HepG2 (cell line): Measurements from ENCODE around the gene RTP2. TPM values are rescaled to one million over a fixed set of nuclear protein-coding genes. Genes with fewer than 3 reads are reported as not detected.

Experiments used
- GRHL1 ChIP-seq: sonication (generic); formaldehyde crosslinking; conservative IDR thresholded peaks from 2 replicates; pipeline ENCODE4 v1.8.0; 2022; ENCODE audit warnings: missing genetic modification reagents
- IKZF1 ChIP-seq: fragments of 450-650 bp; IDR thresholded peaks from 2 replicates; pipeline ENCODE4 v1.7.1; 2016
- IRF2 ChIP-seq: IDR thresholded peaks from 2 replicates; pipeline ENCODE4 v1.6.1; 2018; ENCODE audit warnings: missing genetic modification reagents, missing compliant biosample characterization
- POGZ ChIP-seq: sonication (generic); formaldehyde crosslinking; IDR thresholded peaks from 2 replicates; pipeline ENCODE4 v1.4.0; 2020; ENCODE audit warnings: mild to moderate bottlenecking, missing genetic modification reagents
- POLR2AphosphoS2 ChIP-seq: IDR thresholded peaks from 2 replicates; pipeline ENCODE4 v1.6.1; 2011; ENCODE audit warnings: low read depth, low read length, improper control_type of control experiment
- SATB2 ChIP-seq: sonication (generic); formaldehyde crosslinking; IDR thresholded peaks from 2 replicates; pipeline ENCODE4 v1.5.0; 2020; ENCODE audit warnings: missing genetic modification reagents
- SCMH1 ChIP-seq: sonication (generic); formaldehyde crosslinking; IDR thresholded peaks from 2 replicates; pipeline ENCODE4 v1.9.0; 2021; ENCODE audit warnings: missing genetic modification reagents, mild to moderate bottlenecking, borderline replicate concordance
- TBX2 ChIP-seq: sonication (generic); formaldehyde crosslinking; IDR thresholded peaks from 2 replicates; pipeline ENCODE4 v1.5.0; 2020; ENCODE audit warnings: missing genetic modification reagents, mild to moderate bottlenecking, borderline replicate concordance
- ZBTB4 ChIP-seq: sonication (generic); formaldehyde crosslinking; IDR thresholded peaks from 2 replicates; pipeline ENCODE4 v1.4.0; 2020; ENCODE audit warnings: missing genetic modification reagents, mild to moderate bottlenecking, borderline replicate concordance
- ZBTB40 ChIP-seq, 2 experiments: fragments of 450-650 bp in 1 of 2; sonication (generic) in 1 of 2; formaldehyde crosslinking in 1 of 2; IDR thresholded peaks; 2 replicates each; pipeline versions ENCODE4 v1.6.1 to v1.8.0; 2016 to 2022; ENCODE audit warnings: antibody characterized with exemption in 1 of 2, mild to moderate bottlenecking in 1 of 2, missing genetic modification reagents in 1 of 2
- ZNF20 ChIP-seq: sonication (generic); formaldehyde crosslinking; IDR thresholded peaks from 2 replicates; pipeline ENCODE4 v1.4.0; 2020; ENCODE audit warnings: mild to moderate bottlenecking, moderate library complexity, missing genetic modification reagents
- ZNF362 ChIP-seq: sonication (generic); formaldehyde crosslinking; IDR thresholded peaks from 2 replicates; pipeline ENCODE4 v1.4.0; 2020; ENCODE audit warnings: missing genetic modification reagents, mild to moderate bottlenecking, borderline replicate concordance
- ZNF549 ChIP-seq: sonication (generic); formaldehyde crosslinking; IDR thresholded peaks from 2 replicates; pipeline ENCODE4 v1.5.0; 2020; ENCODE audit warnings: missing genetic modification reagents
- ZNF652 ChIP-seq: IDR thresholded peaks from 2 replicates; pipeline ENCODE4 v1.6.1; 2016; ENCODE audit warnings: low read depth, borderline replicate concordance
- polyA plus RNA-seq, 8 experiments: library from polyadenylated mRNA; depleted of rRNA in 3 of 8; stranded (reverse) in 7 of 8; unstranded in 1 of 8; fragments of >200 nt; fragmentation: Illumina TruSeq in 4 of 8; extraction: Trizol in 4 of 8; gene quantifications; 2 replicates each; pipeline versions ENCODE4 v1.2.1 to v1.2.3, GENCODE V29; 2011 to 2016; ENCODE audit warnings: low read depth in 4 of 8, missing spikeins in 1 of 8, mixed read lengths in 1 of 8; ENCODE audit not compliant: insufficient read depth in 1 of 8
- total RNA-seq, 5 experiments: library from RNA; depleted of rRNA; stranded (reverse); fragments of >200 nt; fragmentation: Illumina TruSeq; extraction: Trizol; gene quantifications; 2 replicates each; pipeline ENCODE4 v1.2.3, GENCODE V29; 2016; ENCODE audit warnings: low read depth in 1 of 5

RTP2 gene
- total and polyA plus RNA-seq, 2 of the 13 experiments (the other 11 are each of a cell fraction or from before 2014, with no cell fraction given) = not detected

DNA sequence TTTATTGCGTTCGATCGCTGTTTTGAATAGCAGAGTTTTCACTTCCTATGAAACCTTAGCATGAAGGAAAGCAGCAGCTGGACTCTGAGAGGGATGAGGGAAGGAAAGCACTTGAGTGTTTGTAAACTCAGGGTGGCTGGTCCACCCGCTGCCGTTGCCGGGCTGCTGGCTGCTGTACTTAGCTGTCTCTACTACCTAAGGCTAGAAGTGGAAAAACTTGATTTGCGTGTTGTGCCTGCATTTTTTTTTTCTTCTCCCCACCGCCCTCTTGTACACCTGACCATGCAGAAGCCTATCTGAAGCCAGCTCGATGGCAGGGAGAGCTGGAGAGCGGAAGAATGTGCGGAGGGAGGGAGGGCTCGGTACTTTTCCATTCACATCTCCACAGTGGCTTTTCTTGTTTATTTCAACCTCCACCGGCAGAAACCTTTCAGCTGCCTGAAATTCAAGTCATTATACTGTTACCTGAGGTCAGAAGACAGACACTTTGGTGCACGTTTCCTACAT lies 47.7 kb upstream of the RTP2 start (continued):
- TF ChIP-seq TBX2 (CRISPR knock-in tag) (no peak), POLR2AphosphoS2 (no peak), ZBTB4 (CRISPR knock-in tag) (peak; percentile 71; the same call in 1 of the 2 replicates), SATB2 (CRISPR knock-in tag) (no peak), GRHL1 (CRISPR knock-in tag) (no peak), ZBTB40 (IDR thresholded peaks at IDR 0.05) (no peak), ZBTB40 (CRISPR knock-in tag; IDR thresholded peaks at IDR 0.05) (no peak), ZNF20 (CRISPR knock-in tag) (no peak), POGZ (no peak; the same call in 1 of the 2 replicates), IRF2 (0 out of 2 replicates have a peak, but pooled peaks have one; percentile 41), ZNF652 (peak; percentile 31; the same call in 1 of the 2 replicates), SCMH1 (CRISPR knock-in tag) (no peak), ZNF362 (CRISPR knock-in tag) (peak; percentile 96), IKZF1 (no peak), ZNF549 (CRISPR knock-in tag) (no peak)
